HUDEP-2 (cell line): ENCODE data around the gene CRHR2.

Experiments used
- DNase-seq, 76 experiments: peaks; one replicate each; lab custom pipeline; 2025; ENCODE audit not compliant: unreplicated experiment in 76 of 76; lab: John Stamatoyannopoulos, UW

Gene CRHR2

DNA sequence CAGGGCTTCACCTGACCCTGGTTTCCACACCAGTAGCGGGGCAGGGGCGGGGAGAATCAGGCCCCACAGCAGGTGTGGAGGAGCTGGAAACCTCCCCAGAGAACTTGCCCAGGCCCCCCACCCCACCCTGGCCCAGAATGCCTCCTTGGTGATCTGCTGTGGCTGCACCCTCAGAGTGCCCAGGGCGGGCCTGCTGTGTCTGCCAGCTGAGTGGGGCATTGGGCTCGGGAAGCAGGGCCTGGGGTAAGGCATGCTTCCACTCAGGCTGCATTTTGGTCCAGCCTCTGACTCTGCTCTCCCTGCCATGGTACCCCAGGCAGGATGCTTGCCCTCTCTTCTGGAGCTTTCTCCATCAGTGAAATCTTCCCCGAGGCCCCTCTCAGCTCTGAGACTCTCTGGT, 1.1 kb upstream of the CRHR2 start:
- no peak for DNase-seq

DNA sequence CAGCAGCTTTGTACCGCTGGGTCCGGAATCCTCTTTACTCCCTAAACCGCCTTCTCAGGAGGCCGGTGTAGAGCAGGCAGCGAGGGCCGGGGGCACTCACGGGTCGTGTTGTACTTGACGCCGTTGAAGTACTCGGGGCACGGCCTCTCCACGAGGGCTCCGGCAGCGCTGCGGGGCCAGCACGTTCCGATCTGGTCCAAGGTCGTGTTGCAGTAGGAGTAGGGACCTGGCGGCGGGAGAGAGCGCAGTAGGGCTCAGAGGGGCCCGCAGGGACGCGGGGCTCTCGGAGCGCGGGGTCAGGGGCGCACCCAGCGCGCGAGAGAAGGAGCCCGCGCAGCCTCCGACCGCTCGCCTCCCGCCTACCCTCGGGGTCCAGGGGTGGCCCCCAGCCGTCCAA, 443 bp downstream of the CRHR2 start:
- no peak for DNase-seq

DNA sequence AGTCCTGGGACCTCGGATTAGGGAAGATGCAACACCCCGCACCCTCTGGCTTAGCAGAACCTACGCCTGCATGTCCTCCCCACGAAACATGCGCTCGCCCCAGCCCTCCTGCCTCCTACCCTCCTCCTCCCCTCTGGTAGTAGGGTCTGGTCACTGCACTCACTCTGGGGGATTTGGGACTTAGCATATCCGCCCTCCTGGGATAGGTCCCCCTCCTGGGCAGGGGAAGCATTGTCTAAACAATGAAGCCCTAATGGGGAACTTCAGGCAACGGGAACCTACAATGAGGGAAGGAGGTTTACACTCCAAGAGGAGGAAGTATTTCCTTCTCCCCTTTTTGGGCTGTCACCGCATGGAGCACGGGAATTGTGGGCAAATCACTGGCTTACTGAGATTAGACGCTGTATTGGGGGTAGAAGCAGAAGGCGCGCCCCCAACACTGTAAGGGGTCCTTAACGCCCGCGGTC, 892 bp downstream of the CRHR2 start:
- DNase-seq: no peak

DNA sequence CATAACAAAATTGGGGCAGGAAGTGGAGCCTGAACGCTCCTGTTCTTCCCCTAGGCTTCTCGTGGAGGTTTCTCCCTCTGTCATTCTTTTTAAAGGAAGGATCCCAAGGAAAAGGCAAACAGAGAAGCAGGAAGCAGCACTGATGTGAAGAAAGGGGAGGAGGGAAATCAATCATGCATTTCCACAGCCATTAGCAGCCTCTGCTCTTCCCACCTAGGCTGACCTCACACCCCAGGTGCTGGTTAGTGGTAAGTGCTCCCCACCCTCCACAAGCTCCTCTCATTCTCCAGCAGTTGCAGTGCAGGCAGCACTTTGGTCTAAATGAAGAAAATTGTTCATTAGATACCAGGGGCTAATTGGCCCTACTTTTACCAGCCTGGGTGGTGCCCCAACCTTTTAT, 2.6 kb downstream of the CRHR2 start:
- no peak for DNase-seq

DNA sequence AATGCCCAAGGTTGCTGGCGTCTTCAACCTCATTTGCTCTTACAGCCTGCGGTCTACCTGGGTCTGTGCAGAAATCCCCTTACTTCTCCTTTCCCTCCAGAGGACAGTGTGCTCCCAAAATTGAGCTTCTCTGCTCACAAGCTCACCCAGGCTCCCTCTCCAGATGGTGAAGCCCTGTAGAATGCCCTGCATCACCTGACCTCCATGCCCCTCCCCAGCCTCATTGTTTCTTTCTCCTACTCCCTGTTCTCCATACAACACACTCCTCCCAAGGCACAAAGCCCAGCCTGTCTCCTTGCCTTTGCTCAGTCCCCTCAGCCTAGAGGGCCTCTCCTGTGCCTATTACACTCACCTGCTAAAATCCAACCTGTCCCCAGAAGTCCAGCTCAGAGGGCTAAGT, 3.5 kb downstream of the CRHR2 start:
- no peak for DNase-seq

DNA sequence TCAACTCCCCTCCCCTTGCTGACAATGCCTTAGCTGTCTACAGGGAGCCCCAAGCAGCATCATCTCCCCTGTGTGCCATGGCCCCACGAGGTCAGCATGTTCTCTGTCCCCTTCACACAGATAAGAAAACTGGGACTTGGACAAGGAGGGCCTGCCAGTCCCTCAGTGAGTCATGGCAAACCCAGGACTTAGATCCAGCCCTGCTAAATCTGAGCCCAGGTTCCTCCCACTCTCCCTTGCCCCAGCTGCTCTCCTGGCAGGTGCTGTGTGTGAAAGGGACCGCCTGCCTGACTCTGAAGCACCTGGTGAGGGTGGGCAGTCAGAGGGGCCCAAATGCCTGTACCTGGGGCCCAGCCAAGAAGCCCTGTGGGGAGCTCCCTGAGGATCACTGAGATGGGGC, 7.4 kb downstream of the CRHR2 start:
- no peak for DNase-seq

DNA sequence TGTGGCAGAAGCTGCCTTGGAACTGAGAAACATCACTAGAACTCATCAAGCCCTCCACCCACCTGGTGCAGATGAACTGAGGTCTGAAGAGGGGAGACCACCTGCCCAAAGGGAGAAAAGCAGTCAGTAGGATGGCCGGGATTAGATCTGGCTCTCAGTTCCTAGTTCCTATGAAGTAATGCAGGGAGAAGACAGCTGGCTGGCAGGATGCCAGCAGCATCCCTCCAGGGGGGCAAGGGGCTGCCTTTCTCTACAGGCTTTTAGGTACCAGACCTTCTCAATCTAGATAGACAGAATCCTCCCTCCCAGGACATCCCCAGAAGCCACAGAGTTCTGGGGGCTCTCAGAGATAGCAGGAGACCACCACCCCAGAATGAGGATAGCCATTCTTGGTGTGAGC, 7.8 kb downstream of the CRHR2 start:
- no peak for DNase-seq

DNA sequence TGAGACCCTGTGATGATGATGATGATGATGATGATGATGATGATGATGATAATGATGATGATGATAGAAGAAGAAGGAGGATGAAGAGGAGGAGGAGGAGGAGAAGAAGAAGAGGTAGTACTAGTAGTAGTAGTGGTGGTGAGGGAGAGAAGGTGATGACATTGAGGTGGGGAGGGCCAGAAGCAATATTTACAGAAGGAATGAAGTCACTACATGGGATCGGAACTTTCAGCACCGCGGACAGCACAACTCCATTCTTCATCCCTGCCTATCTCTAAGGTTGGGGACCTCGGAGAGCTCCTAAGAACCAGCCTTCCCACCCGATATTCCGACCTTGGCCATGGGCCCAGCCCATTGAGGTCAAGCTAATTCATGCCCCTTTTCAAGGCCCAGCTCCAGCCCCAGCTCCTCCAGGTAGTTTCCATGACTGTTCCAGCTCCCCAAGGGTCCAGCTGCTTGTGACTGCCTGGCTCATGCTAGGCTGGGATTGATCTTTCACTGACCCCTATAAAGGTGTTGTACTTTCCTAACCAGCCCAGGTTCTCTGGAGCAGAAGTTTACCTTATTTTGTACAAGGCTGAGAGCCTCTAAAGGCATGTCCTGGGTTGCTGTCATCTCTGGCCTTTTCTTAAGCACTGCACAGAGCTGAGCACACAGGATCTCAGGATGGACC, 10.3 kb downstream of the CRHR2 start:
- peak in 47 of 76 experiments; percentile 1 to 60 (median 21) for DNase-seq

DNA sequence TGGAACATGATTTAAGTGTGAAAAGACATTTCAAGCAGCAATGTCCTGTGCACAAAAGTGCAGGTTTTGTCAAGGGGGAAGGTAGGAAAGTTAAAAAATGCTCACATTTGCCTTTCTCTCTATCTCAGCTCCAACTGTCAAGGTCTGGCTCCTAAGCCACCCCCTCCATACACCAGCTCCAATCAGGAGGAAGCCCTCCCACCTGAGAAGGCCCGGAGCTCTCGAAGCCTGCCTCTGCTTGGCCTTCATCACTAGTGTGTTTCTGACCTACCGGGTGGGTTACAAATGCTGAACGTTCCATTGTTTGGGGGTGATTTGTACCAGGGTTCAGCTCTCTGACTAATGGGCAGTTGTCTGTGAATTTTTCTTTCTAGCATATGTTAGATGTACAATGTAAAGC, 14.2 kb downstream of the CRHR2 start:
- no peak for DNase-seq

DNA sequence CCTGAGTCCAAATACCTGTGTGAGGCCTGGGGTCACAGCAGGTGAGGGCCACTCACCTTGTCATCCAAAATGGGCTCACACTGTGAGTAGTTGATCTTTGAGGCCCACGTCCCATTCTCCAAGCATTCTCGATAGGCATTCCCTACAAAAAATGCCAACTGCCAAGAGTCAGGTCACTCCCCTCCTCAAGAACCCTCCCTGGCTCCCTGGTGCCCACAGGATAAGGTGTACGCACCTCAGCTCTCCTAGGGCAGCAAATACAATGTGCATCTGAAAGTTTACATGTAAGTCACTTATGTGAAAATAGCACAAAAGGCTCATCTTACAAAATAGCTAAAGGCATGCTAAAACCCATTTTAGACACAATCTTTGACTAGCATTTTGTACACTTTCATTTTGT, 15.1 kb downstream of the CRHR2 start:
- DNase-seq: no peak

DNA sequence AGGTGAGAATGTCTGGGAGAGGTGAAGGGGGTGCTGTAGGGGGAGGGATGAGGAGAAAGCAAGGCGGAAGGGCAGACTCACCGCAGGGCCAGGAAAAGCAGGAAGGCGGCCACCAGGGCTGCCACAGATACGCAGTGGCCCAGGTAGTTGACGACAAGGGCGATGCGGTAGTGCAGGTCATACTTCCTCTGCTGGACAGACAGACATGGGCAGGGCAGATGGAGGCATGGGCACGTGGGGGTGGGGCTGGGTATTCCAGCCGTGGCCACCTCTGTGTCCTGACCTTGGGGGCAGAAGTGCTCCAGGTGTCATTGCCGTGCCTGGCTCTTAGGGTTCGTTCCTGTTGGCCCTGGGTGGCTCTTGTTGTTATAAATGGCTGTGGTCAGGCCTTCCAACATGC, 16.8 kb downstream of the CRHR2 start:
- no peak for DNase-seq

DNA sequence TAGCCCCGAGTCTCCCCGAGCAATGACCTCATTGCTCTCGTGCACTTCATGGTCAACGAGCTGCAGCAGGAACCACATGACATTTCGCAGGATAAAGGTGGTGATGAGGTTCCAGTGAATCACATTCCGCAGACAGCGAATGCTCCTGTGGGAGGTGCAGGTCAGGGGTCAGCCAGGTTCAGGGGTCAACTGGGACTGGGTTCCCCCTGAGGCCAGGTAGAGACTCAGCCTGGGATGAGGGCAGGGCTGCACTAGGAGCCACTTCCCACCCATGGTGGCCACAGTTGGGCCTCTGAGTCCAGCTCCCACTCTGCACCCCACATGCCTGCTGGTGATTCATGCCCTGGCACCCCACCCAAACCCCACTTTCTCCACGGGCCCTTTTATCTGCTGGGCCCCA, 17.2 kb downstream of the CRHR2 start:
- DNase-seq: no peak

DNA sequence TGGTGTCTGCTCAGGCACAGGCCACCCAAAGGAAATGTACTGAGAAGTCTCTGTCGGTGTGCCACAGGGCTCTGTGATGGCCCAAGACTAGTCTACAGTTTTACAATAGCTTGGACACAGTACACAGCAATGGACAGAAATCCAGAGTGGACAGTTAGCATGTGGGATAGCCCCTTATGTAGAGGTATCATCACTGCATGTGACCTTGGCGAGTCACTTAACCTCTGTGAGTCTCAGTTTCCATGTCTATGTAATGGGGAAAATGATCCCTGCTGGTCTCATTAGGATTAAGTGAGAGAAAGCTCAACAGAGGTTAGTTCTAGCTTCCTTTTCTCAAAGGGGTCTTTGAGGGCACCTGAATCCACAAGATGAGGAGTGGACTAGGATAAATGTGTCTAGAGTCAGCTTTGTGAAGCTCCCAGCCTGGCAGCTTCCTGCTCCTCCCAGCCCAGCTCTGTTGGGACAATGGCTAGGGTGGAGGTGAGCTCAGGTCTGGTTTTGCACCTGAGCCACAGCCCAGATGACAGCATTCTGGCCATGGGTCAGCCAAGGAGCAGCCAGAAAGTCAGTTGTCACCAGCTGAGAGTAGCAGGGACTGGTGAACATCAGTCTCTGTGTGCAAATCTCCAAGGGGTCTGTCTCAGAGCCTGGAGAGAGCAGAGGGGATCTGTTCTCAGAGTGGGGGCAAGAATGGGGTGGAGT, 17.9 kb downstream of the CRHR2 start:
- no peak for DNase-seq

DNA sequence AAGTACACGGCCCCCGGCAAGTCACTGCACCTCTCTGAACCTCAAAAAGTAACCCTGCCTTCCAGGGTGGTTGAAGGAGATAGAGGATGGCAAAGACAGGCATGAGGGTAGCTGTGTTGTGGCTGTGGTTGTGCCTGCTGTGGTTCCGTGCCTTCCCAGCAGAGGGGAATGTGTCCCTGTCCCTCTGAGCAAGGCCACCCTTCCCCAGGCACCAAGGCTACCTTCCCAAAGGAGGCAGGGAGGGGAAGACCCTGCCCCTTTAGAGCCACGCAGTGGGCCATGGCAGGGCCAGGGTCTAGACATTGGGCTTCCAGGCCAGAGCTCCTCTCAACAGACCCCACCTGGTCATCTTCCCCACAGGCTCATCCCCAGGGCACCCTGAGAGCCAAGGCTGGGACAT, 18.8 kb downstream of the CRHR2 start:
- DNase-seq: no peak

DNA sequence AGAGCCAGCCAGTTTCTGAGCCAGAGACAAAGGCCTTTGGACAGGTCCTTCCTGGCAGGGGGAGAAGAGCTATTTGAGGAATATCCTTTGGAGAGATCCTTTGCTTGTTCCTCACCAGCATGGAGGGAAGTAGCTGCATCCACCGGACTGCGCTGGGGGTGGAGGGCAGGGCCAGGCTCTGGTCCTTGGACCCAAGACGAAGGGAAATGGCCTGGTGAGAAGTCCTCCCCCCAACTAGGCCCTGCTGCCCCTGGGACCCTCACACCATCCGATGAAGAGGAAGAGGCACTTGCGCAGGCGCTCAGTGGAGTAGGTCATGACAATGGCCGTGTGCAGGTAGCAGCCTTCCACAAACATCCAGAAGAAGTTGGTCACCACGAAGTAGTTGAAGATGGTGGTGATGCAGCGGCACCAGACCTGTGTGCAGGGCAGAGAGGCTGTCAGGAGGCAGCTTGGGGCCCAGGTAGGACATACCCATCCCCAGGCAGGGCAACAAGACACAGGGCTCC, 19.8 kb downstream of the CRHR2 start:
- DNase-seq: no peak

DNA sequence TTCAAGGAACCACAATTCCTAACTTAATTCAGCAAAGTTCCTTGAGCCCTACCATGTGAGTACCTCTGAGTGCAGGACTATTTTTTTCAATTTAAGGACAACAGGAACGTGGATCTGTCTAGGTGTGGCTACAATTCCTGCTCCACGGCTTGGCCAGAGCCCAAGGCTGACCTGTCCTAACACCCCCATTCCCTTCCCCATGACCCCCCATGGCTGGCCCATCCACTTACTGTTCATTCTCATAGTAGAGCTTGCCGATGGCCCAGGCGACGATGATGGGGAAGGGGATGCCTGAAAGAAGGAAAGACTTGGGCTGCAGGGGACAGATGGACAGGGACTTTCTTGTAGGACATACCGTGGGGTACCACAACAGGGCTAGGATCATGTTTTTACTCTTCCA, 20.3 kb downstream of the CRHR2 start:
- DNase-seq: no peak

DNA sequence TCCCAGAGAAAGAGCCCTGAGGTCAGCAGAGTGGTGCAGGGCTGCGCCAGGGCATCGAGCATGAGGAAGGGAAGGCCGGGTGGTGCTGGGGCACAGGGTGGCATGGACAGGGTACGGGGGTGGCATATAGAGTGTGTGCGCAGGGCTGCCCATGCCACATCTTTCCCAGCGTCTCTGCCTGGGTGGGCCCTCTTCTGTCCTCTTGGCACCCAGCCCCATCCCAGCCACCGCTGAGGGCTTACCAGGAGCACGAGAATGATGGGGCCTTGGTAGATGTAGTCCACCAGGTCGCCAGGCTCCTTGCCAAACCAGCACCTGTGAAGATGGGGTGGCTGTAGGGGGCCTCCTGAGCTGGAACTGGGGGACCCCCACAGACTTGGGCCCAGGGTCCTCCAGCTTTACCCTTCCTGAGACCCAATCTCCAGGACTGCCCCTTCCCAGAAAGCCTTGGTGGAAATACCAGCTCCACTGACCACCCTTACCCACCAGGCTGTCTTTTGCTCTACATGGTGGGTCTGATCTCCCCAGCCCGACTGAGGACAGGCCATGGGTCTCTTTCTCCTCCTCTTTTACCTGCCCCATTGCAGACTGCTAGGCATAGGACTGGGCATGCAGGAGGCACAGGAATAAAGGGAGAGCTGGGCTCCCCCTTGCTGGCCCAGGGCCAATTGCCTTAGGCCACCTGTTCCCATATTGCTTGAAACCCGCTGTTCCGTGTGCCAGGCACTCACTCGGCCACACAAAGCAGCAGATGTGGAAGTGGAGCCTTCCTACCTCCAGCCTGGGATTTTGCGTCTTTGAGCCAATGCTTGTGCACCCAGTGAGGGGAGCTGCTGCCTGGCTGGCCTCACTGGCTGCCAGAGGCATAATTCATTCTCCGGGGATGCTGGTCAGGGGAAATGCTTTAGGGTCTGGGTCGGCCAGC, 21.7 kb downstream of the CRHR2 start:
- no peak for DNase-seq

DNA sequence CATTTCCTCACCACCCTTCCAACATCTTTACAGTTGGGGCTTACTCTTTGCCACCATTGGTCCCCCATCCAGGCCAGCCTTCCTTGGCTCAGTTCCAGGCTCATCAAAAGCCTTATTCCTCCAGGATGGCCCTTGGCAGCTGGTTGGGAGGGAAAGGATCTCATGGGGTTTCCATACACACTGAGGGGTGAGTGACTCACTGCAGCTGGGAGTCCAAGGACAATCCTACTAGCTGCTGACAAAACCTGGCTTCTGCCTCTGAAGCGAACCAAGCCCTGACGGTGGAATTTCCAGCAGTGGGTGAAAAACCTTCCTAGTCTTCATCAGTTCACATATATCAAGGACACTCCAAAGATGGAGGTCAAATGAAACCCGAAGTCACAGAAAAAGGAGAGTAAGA, 22.9 kb downstream of the CRHR2 start:
- DNase-seq: no peak

DNA sequence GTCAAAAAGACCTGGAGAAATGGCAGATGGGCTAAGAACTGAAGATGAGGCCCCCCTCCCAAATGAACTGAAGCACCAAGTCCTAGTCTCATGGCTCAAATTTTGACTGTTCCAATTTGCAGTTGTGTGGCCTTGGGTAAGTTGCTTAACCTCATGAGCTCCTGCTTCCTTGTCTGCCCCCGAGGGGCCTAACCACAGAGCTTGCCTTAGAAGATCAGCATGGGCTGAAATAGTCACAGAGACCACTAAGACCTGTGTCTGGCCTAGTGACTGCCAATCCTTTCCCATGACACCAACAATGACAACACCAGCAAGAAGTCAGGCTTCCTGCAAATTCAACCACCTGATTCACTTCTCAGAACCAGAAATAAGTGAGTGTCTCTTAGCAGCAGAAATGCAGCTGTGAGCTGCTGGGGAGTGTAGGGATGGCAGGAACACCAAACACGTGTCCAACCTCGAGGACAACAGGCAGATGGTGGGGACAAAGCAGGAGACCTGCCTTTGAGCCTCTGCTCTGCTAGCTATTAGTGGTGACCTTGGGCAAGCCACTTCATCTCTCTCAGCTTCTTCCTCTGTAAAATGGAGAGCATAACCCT, 23.7 kb downstream of the CRHR2 start:
- no peak for DNase-seq

DNA sequence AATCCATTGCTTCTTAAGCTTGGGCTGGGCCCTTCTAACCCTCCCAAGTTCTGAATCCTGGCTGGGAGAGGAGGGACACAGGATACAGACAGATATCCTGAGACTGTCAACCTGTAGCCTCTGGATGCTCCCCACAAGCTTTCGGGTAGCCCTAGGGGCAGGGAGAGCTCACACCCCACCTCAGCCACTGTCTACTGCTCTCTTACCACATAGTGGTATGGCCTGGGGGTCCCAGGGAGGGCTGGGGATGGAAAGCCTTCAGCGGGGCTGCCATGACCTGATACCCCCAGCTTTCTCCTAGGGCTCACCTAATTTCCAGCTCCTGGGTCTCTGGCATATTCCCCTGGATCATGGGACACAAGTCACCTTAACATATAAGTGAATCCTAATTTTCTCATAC, 25.1 kb downstream of the CRHR2 start:
- no peak for DNase-seq
